NT2/D1 (cell line): ENCODE measurements around the gene CADM2.

Source experiments
- DNase-seq: peaks from one replicate; pipeline ENCODE4 v3.0.0-alpha.2; 2011; ENCODE audit warnings: low read depth, low spot score
- H3K27me3 ChIP-seq: 2 replicates; pipeline ENCODE4 v1.6.0; 2011; ENCODE audit warnings: mild to moderate bottlenecking; ENCODE audit not compliant: insufficient read length, insufficient read depth
- H3K36me3 ChIP-seq: 2 replicates; pipeline ENCODE4 v1.6.1; 2011; ENCODE audit warnings: mild to moderate bottlenecking, low read length, mixed read lengths; ENCODE audit not compliant: insufficient read depth, insufficient read length
- H3K4me1 ChIP-seq: 2 replicates; pipeline ENCODE4 v1.5.1; 2011; ENCODE audit not compliant: insufficient read depth, insufficient read length
- H3K4me3 ChIP-seq: 2 replicates; pipeline ENCODE4 v1.5.1; 2011; ENCODE audit warnings: low read depth; ENCODE audit not compliant: insufficient read length
- H3K9ac ChIP-seq: 2 replicates; pipeline ENCODE4 v1.6.0; 2011; ENCODE audit warnings: low read depth; ENCODE audit not compliant: insufficient read length
- H3K9me3 ChIP-seq: 2 replicates; pipeline ENCODE4 v1.5.1; 2011; ENCODE audit warnings: mild to moderate bottlenecking, low read length; ENCODE audit not compliant: insufficient read depth
- SUZ12 ChIP-seq: IDR thresholded peaks from 2 replicates; pipeline ENCODE4 v1.6.1; 2011; ENCODE audit not compliant: insufficient read length, insufficient read depth; ENCODE audit errors: extremely low read depth
- YY1 ChIP-seq: IDR thresholded peaks from 2 replicates; pipeline ENCODE4 v1.6.1; 2011; ENCODE audit not compliant: insufficient read length, insufficient read depth
- ZNF274 ChIP-seq: IDR thresholded peaks from 2 replicates; pipeline ENCODE4 v1.6.1; 2011; ENCODE audit warnings: mild to moderate bottlenecking, low read depth, low read length

CADM2 gene

GRCh38 chr3:85821130-85821756 lies 862.5 kb downstream of the CADM2 start:
- Histone ChIP-seq H3K4me1 (no peaks in the 10 kb centered on the region), H3K9me3 (peaks cover 4% of the 10 kb centered on the region; the same call in 1 of the 2 replicates), H3K4me3 (no peak overlapping the region), H3K36me3 (no peaks in the 10 kb centered on the region), H3K27me3 (no peaks in the 10 kb centered on the region), H3K9ac (no peak overlapping the region)
- DNase-seq: peak; percentile 61
- TF ChIP-seq ZNF274 (no peak), YY1 (no peak), SUZ12 (no peak)

- no peak overlapping the region for H3K4me3 ChIP-seq
- no peaks in the 10 kb centered on the region for H3K4me1 ChIP-seq
- H3K9me3 ChIP-seq: no peaks in the 10 kb centered on the region
- no peak overlapping the region for H3K9ac ChIP-seq
- H3K36me3 ChIP-seq: no peaks in the 10 kb centered on the region
- TF ChIP-seq YY1 (no peak), SUZ12 (no peak), ZNF274 (no peak)
- no peak for DNase-seq
- H3K27me3 ChIP-seq: no peaks in the 10 kb centered on the region
Measured at GRCh38 chr3:85835857-85836440, 877.2 kb downstream of the CADM2 start.

- Histone ChIP-seq H3K36me3 (no peaks in the 10 kb centered on the region), H3K27me3 (no peaks in the 10 kb centered on the region), H3K9me3 (no peaks in the 10 kb centered on the region), H3K4me1 (no peaks in the 10 kb centered on the region), H3K4me3 (no peak overlapping the region), H3K9ac (no peak overlapping the region)
- DNase-seq: no peak
- TF ChIP-seq ZNF274: no peak
- TF ChIP-seq YY1: no peak
- TF ChIP-seq SUZ12: no peak
Measured at GRCh38 chr3:85837402-85837801, 878.6 kb downstream of the CADM2 start.

- Histone ChIP-seq H3K4me1 (no peaks in the 10 kb centered on the region), H3K4me3 (no peak overlapping the region), H3K36me3 (no peaks in the 10 kb centered on the region), H3K9me3 (no peaks in the 10 kb centered on the region), H3K9ac (no peak overlapping the region), H3K27me3 (no peaks in the 10 kb centered on the region)
- TF ChIP-seq SUZ12 (no peak), YY1 (no peak), ZNF274 (no peak)
- no peak for DNase-seq
Measured at GRCh38 chr3:85838921-85839320, 880.1 kb downstream of the CADM2 start.

- H3K9me3 ChIP-seq: no peaks in the 10 kb centered on the region
- no peaks in the 10 kb centered on the region for H3K36me3 ChIP-seq
- no peak for DNase-seq
- no peak overlapping the region for H3K4me3 ChIP-seq
- TF ChIP-seq ZNF274 (no peak), YY1 (no peak), SUZ12 (no peak)
- no peak overlapping the region for H3K9ac ChIP-seq
- no peaks in the 10 kb centered on the region for H3K4me1 ChIP-seq
- H3K27me3 ChIP-seq: no peaks in the 10 kb centered on the region
Measured at GRCh38 chr3:85842081-85842480, 883.3 kb downstream of the CADM2 start.

GRCh38 chr3:85846940-85847339 lies 888.2 kb downstream of the CADM2 start:
- no peaks in the 10 kb centered on the region for H3K4me1 ChIP-seq
- no peak for DNase-seq
- no peak for TF ChIP-seq SUZ12
- no peak for TF ChIP-seq ZNF274
- no peaks in the 10 kb centered on the region for H3K36me3 ChIP-seq
- no peak overlapping the region for H3K9ac ChIP-seq
- H3K4me3 ChIP-seq: no peak overlapping the region
- no peaks in the 10 kb centered on the region for H3K27me3 ChIP-seq
- no peaks in the 10 kb centered on the region for H3K9me3 ChIP-seq

- Histone ChIP-seq H3K4me3 (no peak overlapping the region), H3K4me1 (no peaks in the 10 kb centered on the region), H3K27me3 (no peaks in the 10 kb centered on the region), H3K9me3 (no peaks in the 10 kb centered on the region), H3K36me3 (no peaks in the 10 kb centered on the region), H3K9ac (no peak overlapping the region)
- no peak for TF ChIP-seq SUZ12
- TF ChIP-seq ZNF274: no peak
- no peak for TF ChIP-seq YY1
- DNase-seq: no peak
Measured at GRCh38 chr3:85851071-85851470, 892.3 kb downstream of the CADM2 start.
